ENCODE data around the gene PTPRR.

Gene PTPRR

GRCh38 chr12:70756791-70757190, 163.7 kb downstream of the PTPRR start:
- Histone ChIP-seq H4K8ac (ENCODE audit: low read depth, low read length) (no peak overlapping the region), H3K23ac (ENCODE audit: low read length) (no peak overlapping the region), H3K4me1 (ENCODE audit: control insufficient read depth, low read depth, low read length) (no peaks in the 10 kb centered on the region), H3K27ac (ENCODE audit: low read depth, low read length) (no peak overlapping the region), H3K4ac (ENCODE audit: low read depth, low read length) (no peak overlapping the region), H3K79me1 (ENCODE audit: low read length) (no peaks in the 10 kb centered on the region), H3K79me2 (ENCODE audit: control insufficient read depth, insufficient read depth, low read length) (no peaks in the 10 kb centered on the region), H3K18ac (ENCODE audit: low read length) (no peak overlapping the region), H3K36me3 (ENCODE audit: control insufficient read depth, insufficient read depth, low read length) (no peaks in the 10 kb centered on the region), H3K27me3 (ENCODE audit: insufficient read depth, low read length, poor library complexity) (no peaks in the 10 kb centered on the region), H3K4me3 (ENCODE audit: low read length) (no peak overlapping the region), H2BK120ac (ENCODE audit: low read depth, low read length) (no peak overlapping the region), H2BK5ac (ENCODE audit: low read length) (no peak overlapping the region), H3K4me2 (ENCODE audit: low read length) (no peak overlapping the region), H4K5ac (ENCODE audit: low read length) (no peak overlapping the region), H2BK15ac (replicated peaks; ENCODE audit: low read depth) (no peak overlapping the region), H2AK5ac (ENCODE audit: low read length) (no peak overlapping the region), H3K9ac (ENCODE audit: low read length) (no peak overlapping the region), H3K56ac (ENCODE audit: low read length) (no peak overlapping the region)
- WGBS (ENCODE audit: extremely low coverage, insufficient coverage, low lambda C conversion rate), result no CpG with 5 or more reads among the region's 2 CpGs
- DNase-seq, result no peak

DNA sequence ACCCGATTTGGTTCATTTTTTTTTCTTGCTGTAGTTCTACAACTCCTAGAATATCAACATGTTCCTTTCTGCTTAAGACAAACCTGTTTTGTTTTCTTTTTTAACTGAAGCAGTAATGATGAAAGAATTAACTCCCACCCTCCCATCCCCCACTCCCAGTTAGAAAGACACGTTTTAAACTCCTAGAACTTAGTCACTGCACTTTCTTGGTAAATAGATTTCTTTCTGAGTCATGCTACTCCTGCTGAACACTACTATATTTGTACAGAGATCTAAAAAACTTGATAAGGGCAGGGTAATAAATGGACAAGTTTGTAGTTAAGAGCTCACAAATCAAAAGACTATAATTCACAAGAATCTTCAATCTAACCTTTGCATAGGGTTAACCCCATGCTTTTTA, 164.4 kb downstream of the PTPRR start:
- Histone ChIP-seq H2BK5ac (ENCODE audit: low read length) (no peak overlapping the region), H2AK5ac (ENCODE audit: low read length) (no peak overlapping the region), H3K4ac (ENCODE audit: low read depth, low read length) (no peak overlapping the region), H3K18ac (ENCODE audit: low read length) (no peak overlapping the region), H3K4me2 (ENCODE audit: low read length) (no peak overlapping the region), H2BK15ac (replicated peaks; ENCODE audit: low read depth) (no peak overlapping the region), H2BK120ac (ENCODE audit: low read depth, low read length) (no peak overlapping the region), H3K4me1 (ENCODE audit: control insufficient read depth, low read depth, low read length) (no peaks in the 10 kb centered on the region), H3K9ac (ENCODE audit: low read length) (no peak overlapping the region), H3K79me1 (ENCODE audit: low read length) (no peaks in the 10 kb centered on the region), H3K27ac (ENCODE audit: low read depth, low read length) (no peak overlapping the region), H3K79me2 (ENCODE audit: control insufficient read depth, insufficient read depth, low read length) (no peaks in the 10 kb centered on the region), H3K56ac (ENCODE audit: low read length) (no peak overlapping the region), H3K23ac (ENCODE audit: low read length) (no peak overlapping the region), H3K4me3 (ENCODE audit: low read length) (no peak overlapping the region), H4K5ac (ENCODE audit: low read length) (no peak overlapping the region), H3K27me3 (ENCODE audit: insufficient read depth, low read length, poor library complexity) (no peaks in the 10 kb centered on the region), H4K8ac (ENCODE audit: low read depth, low read length) (no peak overlapping the region), H3K36me3 (ENCODE audit: control insufficient read depth, insufficient read depth, low read length) (no peaks in the 10 kb centered on the region)
- no CpG with 5 or more reads among the region's 2 CpGs for WGBS (ENCODE audit: extremely low coverage, insufficient coverage, low lambda C conversion rate)
- DNase-seq, result no peak

DNA sequence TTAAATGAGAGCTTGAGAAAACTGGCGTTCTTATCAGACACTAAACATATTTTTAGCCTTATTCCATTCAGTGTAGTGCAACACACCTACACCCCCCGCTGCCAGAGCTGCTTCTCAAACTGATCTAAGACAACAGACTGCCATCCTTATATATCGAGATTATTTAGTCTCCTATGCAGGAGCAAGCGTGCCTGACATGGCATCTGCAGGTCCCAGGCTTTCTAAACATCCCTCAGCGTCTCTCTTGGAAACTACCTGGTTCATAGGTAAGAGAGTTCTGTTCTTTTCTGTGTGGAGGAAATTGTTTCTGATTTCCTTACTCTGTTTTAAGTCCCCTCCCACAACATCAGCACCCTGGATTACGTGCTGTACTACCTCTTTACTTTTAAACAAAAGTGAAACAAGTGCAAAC, 166.2 kb downstream of the PTPRR start:
- Histone ChIP-seq H3K36me3 (ENCODE audit: control insufficient read depth, insufficient read depth, low read length) (no peaks in the 10 kb centered on the region), H3K4me2 (ENCODE audit: low read length) (no peak overlapping the region), H2BK15ac (replicated peaks; ENCODE audit: low read depth) (no peak overlapping the region), H2AK5ac (ENCODE audit: low read length) (no peak overlapping the region), H3K4me1 (ENCODE audit: control insufficient read depth, low read depth, low read length) (no peaks in the 10 kb centered on the region), H3K4me3 (ENCODE audit: low read length) (no peak overlapping the region), H3K27ac (ENCODE audit: low read depth, low read length) (no peak overlapping the region), H3K9ac (ENCODE audit: low read length) (no peak overlapping the region), H2BK120ac (ENCODE audit: low read depth, low read length) (no peak overlapping the region), H3K23ac (ENCODE audit: low read length) (no peak overlapping the region), H4K8ac (ENCODE audit: low read depth, low read length) (no peak overlapping the region), H4K5ac (ENCODE audit: low read length) (no peak overlapping the region), H3K27me3 (ENCODE audit: insufficient read depth, low read length, poor library complexity) (no peaks in the 10 kb centered on the region), H3K79me1 (ENCODE audit: low read length) (no peaks in the 10 kb centered on the region), H3K79me2 (ENCODE audit: control insufficient read depth, insufficient read depth, low read length) (no peaks in the 10 kb centered on the region), H3K18ac (ENCODE audit: low read length) (no peak overlapping the region), H2BK5ac (ENCODE audit: low read length) (no peak overlapping the region), H3K4ac (ENCODE audit: low read depth, low read length) (no peak overlapping the region), H3K56ac (ENCODE audit: low read length) (no peak overlapping the region)
- no CpG with 5 or more reads among the region's 6 CpGs for whole genome bisulfite sequencing (ENCODE audit: extremely low coverage, insufficient coverage, low lambda C conversion rate)
- DNase-seq, result no peak

GRCh38 chr12:70752327-70752726, 168.2 kb downstream of the PTPRR start:
- no peak overlapping the region for H2BK5ac ChIP-seq (ENCODE audit: low read length)
- no peak overlapping the region for H2BK15ac ChIP-seq (replicated peaks; ENCODE audit: low read depth)
- DNase-seq, result no peak
- H4K8ac ChIP-seq (ENCODE audit: low read depth, low read length), result no peak overlapping the region
- H3K36me3 ChIP-seq (ENCODE audit: control insufficient read depth, insufficient read depth, low read length), result no peaks in the 10 kb centered on the region
- no peak overlapping the region for H3K56ac ChIP-seq (ENCODE audit: low read length)
- H3K79me1 ChIP-seq (ENCODE audit: low read length), result no peaks in the 10 kb centered on the region
- H3K4me3 ChIP-seq (ENCODE audit: low read length), result no peak overlapping the region
- H3K4ac ChIP-seq (ENCODE audit: low read depth, low read length), result no peak overlapping the region
- H2BK120ac ChIP-seq (ENCODE audit: low read depth, low read length), result no peak overlapping the region
- no peak overlapping the region for H2AK5ac ChIP-seq (ENCODE audit: low read length)
- H3K4me2 ChIP-seq (ENCODE audit: low read length), result no peak overlapping the region
- H3K27me3 ChIP-seq (ENCODE audit: insufficient read depth, low read length, poor library complexity), result no peaks in the 10 kb centered on the region
- no peak overlapping the region for H3K23ac ChIP-seq (ENCODE audit: low read length)
- H4K5ac ChIP-seq (ENCODE audit: low read length), result no peak overlapping the region
- no peak overlapping the region for H3K27ac ChIP-seq (ENCODE audit: low read depth, low read length)
- no peak overlapping the region for H3K18ac ChIP-seq (ENCODE audit: low read length)
- H3K4me1 ChIP-seq (ENCODE audit: control insufficient read depth, low read depth, low read length), result no peaks in the 10 kb centered on the region
- WGBS (ENCODE audit: extremely low coverage, insufficient coverage, low lambda C conversion rate), result no CpG with 5 or more reads among the region's 3 CpGs
- H3K9ac ChIP-seq (ENCODE audit: low read length), result no peak overlapping the region
- no peaks in the 10 kb centered on the region for H3K79me2 ChIP-seq (ENCODE audit: control insufficient read depth, insufficient read depth, low read length)

- Histone ChIP-seq H2AK5ac (ENCODE audit: low read length) (no peak overlapping the region), H3K79me1 (ENCODE audit: low read length) (no peaks in the 10 kb centered on the region)
Observed at GRCh38 chr12:70749931-70750330, 170.6 kb downstream of the PTPRR start.

DNA sequence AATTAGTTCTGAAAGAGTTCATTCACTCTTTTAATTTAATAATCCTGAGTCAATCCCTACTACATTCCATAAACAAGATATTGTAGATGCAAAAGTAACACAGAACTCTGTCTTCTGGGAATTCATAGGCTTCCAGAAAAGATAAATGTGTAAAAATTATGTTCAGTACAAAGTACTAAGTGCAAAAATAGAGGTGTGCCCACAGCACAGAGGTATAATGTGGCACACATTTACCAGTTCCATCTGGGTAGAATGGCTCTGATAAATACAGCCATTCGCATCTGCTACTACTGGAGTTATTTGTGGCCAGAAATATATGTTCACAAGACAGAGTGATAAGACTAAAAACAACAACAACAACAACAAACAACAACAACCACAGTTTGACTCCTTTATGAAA, 171.7 kb downstream of the PTPRR start:
- Histone ChIP-seq H3K36me3 (ENCODE audit: control insufficient read depth, insufficient read depth, low read length) (no peaks in the 10 kb centered on the region), H3K18ac (ENCODE audit: low read length) (no peak overlapping the region), H3K4me1 (ENCODE audit: control insufficient read depth, low read depth, low read length) (no peaks in the 10 kb centered on the region), H3K23ac (ENCODE audit: low read length) (no peak overlapping the region), H3K56ac (ENCODE audit: low read length) (no peak overlapping the region), H3K79me1 (ENCODE audit: low read length) (no peaks in the 10 kb centered on the region), H3K4ac (ENCODE audit: low read depth, low read length) (no peak overlapping the region), H2AK5ac (ENCODE audit: low read length) (no peak overlapping the region), H2BK120ac (ENCODE audit: low read depth, low read length) (no peak overlapping the region), H3K4me2 (ENCODE audit: low read length) (no peak overlapping the region), H3K9ac (ENCODE audit: low read length) (no peak overlapping the region), H4K8ac (ENCODE audit: low read depth, low read length) (no peak overlapping the region), H3K27ac (ENCODE audit: low read depth, low read length) (no peak overlapping the region), H4K5ac (ENCODE audit: low read length) (no peak overlapping the region), H2BK5ac (ENCODE audit: low read length) (no peak overlapping the region), H3K79me2 (ENCODE audit: control insufficient read depth, insufficient read depth, low read length) (no peaks in the 10 kb centered on the region), H2BK15ac (replicated peaks; ENCODE audit: low read depth) (no peak overlapping the region), H3K4me3 (ENCODE audit: low read length) (no peak overlapping the region), H3K27me3 (ENCODE audit: insufficient read depth, low read length, poor library complexity) (no peaks in the 10 kb centered on the region)
- WGBS (ENCODE audit: extremely low coverage, insufficient coverage, low lambda C conversion rate), result no CpG with 5 or more reads among the region's 1 CpG
- no peak for DNase-seq

More at GRCh38 chr12:70749931-70750330, 170.6 kb downstream of the PTPRR start:
- Histone ChIP-seq H3K4me3 (ENCODE audit: low read length) (no peak overlapping the region), H3K27me3 (ENCODE audit: insufficient read depth, low read length, poor library complexity) (no peaks in the 10 kb centered on the region), H3K4ac (ENCODE audit: low read depth, low read length) (no peak overlapping the region), H3K18ac (ENCODE audit: low read length) (no peak overlapping the region), H3K4me2 (ENCODE audit: low read length) (no peak overlapping the region), H2BK15ac (replicated peaks; ENCODE audit: low read depth) (no peak overlapping the region), H2BK120ac (ENCODE audit: low read depth, low read length) (no peak overlapping the region), H3K79me2 (ENCODE audit: control insufficient read depth, insufficient read depth, low read length) (no peaks in the 10 kb centered on the region), H3K56ac (ENCODE audit: low read length) (no peak overlapping the region), H3K27ac (ENCODE audit: low read depth, low read length) (no peak overlapping the region), H4K8ac (ENCODE audit: low read depth, low read length) (no peak overlapping the region), H3K36me3 (ENCODE audit: control insufficient read depth, insufficient read depth, low read length) (no peaks in the 10 kb centered on the region), H4K5ac (ENCODE audit: low read length) (no peak overlapping the region), H3K9ac (ENCODE audit: low read length) (no peak overlapping the region), H3K23ac (ENCODE audit: low read length) (no peak overlapping the region), H2BK5ac (ENCODE audit: low read length) (no peak overlapping the region), H3K4me1 (ENCODE audit: control insufficient read depth, low read depth, low read length) (no peaks in the 10 kb centered on the region)
- WGBS (ENCODE audit: extremely low coverage, insufficient coverage, low lambda C conversion rate), result no CpG with 5 or more reads among the region's 2 CpGs
- no peak for DNase-seq

Measured in mesendoderm (in vitro differentiated cells).